Ovary (tissue), 3 donors: ENCODE data around the gene COPA.

Experiments used
- EP300 ChIP-seq: sonication (generic); formaldehyde crosslinking; IDR thresholded peaks from one replicate; pipeline ENCODE4 v1.6.1; 2017; ENCODE audit warnings: antibody characterized with exemption
- POLR2A ChIP-seq: fragments of 450-650 bp; IDR thresholded peaks from one replicate; pipeline ENCODE4 v1.6.1; 2017; ENCODE audit warnings: antibody characterized with exemption, mild to moderate bottlenecking, moderate library complexity
- TF ChIP-seq, protein P1 (sequence below), 3 donors: fragments of 450-650 bp in 2 of 3; fragments of 200-600 bp in 1 of 3; IDR thresholded peaks; one replicate each; pipeline versions ENCODE4 v1.5.1 to v1.8.0; 2016 to 2022; ENCODE audit warnings: antibody characterized with exemption in 3 of 3, mild to moderate bottlenecking in 1 of 3
- donor health status: DM: no; HTN: no; CAD: no.

DNA sequence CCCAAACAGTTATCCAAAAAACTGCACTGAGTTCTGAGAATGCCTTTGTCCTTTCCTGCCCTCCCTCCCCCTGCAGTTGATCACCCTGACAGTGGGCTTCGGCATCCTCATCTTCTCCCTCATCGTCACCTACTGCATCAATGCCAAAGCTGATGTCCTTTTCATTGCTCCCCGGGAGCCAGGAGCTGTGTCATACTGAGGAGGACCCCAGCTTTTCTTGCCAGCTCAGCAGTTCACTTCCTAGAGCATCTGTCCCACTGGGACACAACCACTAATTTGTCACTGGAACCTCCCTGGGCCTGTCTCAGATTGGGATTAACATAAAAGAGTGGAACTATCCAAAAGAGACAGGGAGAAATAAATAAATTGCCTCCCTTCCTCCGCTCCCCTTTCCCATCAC, 15.0 kb upstream of the COPA start:
- TF ChIP-seq, protein P1, sequence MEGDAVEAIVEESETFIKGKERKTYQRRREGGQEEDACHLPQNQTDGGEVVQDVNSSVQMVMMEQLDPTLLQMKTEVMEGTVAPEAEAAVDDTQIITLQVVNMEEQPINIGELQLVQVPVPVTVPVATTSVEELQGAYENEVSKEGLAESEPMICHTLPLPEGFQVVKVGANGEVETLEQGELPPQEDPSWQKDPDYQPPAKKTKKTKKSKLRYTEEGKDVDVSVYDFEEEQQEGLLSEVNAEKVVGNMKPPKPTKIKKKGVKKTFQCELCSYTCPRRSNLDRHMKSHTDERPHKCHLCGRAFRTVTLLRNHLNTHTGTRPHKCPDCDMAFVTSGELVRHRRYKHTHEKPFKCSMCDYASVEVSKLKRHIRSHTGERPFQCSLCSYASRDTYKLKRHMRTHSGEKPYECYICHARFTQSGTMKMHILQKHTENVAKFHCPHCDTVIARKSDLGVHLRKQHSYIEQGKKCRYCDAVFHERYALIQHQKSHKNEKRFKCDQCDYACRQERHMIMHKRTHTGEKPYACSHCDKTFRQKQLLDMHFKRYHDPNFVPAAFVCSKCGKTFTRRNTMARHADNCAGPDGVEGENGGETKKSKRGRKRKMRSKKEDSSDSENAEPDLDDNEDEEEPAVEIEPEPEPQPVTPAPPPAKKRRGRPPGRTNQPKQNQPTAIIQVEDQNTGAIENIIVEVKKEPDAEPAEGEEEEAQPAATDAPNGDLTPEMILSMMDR (IDR thresholded peaks at IDR 0.05) = no peak
- no peak for TF ChIP-seq POLR2A
- TF ChIP-seq EP300 = no peak
